ENCODE results near the gene MAPRE3. TPM values are rescaled to one million over a fixed set of nuclear protein-coding genes. Genes with fewer than 3 reads are reported as not detected.

Gene MAPRE3
- total RNA-seq, 1 experiment from 2014 or later = 11.6 TPM

GRCh38 chr2:26964446-26965130 lies 5.8 kb upstream of the MAPRE3 start:
- no TSS peak for BruUV-seq (replicated peaks)
- no peaks in the 10 kb centered on the region for H3K9me3 ChIP-seq (ENCODE audit: control insufficient read depth, insufficient read depth, low read depth, low read length)
- no peaks in the 10 kb centered on the region for H3K36me3 ChIP-seq (ENCODE audit: control insufficient read depth, insufficient read depth, low read length)
- in situ Hi-C loops (cut with HindIII; ENCODE audit: low pct_unique_long_range_greater_than_20kb, low sequenced_read_pairs) (no loop called here), intact Hi-C loops (cut with micrococcal nuclease; ENCODE audit: unreplicated experiment) (loop anchor here (10.0 kb wide), 1 partner anchor 120 kb away; the partner anchor contains the start of gene KHK)
- no peak for ATAC-seq
- DNase-seq (ENCODE audit: low read depth, low spot score) = no peak
- POLR2A ChIA-PET = interaction anchor here (0.5 kb wide), 1 partner anchor 14 kb away, joined by 4 read pairs; no protein-coding TSS in a partner anchor
- no peak overlapping the region for H3K27ac ChIP-seq (ENCODE audit: low read length)
- TF ChIP-seq REST (IDR thresholded peaks at IDR 0.05; ENCODE audit: insufficient read depth in 1 of 2, low read depth in 2 of 2, low read length in 1 of 2) (no peak), TCF7L2 (IDR thresholded peaks at IDR 0.05; ENCODE audit: low read depth, low read length) (no peak), POLR2AphosphoS5 (IDR thresholded peaks at IDR 0.05; ENCODE audit: low read depth, low read length) (no peak), SIN3A (IDR thresholded peaks at IDR 0.05; ENCODE audit: borderline replicate concordance, insufficient read depth, low read depth, low read length) (no peak)
- TF ChIP-seq, protein P1, sequence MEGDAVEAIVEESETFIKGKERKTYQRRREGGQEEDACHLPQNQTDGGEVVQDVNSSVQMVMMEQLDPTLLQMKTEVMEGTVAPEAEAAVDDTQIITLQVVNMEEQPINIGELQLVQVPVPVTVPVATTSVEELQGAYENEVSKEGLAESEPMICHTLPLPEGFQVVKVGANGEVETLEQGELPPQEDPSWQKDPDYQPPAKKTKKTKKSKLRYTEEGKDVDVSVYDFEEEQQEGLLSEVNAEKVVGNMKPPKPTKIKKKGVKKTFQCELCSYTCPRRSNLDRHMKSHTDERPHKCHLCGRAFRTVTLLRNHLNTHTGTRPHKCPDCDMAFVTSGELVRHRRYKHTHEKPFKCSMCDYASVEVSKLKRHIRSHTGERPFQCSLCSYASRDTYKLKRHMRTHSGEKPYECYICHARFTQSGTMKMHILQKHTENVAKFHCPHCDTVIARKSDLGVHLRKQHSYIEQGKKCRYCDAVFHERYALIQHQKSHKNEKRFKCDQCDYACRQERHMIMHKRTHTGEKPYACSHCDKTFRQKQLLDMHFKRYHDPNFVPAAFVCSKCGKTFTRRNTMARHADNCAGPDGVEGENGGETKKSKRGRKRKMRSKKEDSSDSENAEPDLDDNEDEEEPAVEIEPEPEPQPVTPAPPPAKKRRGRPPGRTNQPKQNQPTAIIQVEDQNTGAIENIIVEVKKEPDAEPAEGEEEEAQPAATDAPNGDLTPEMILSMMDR (IDR thresholded peaks at IDR 0.05) = no peak
- peaks cover 13% of the 10 kb centered on the region for H3K27me3 ChIP-seq (ENCODE audit: control insufficient read depth, insufficient read depth, low read length)
- CTCF ChIA-PET = no interaction called here
- H3K4me3 ChIP-seq (ENCODE audit: low read depth in 2 of 2, low read length in 2 of 2) = no peak overlapping the region
- no peaks in the 10 kb centered on the region; the same call in 1 of the 2 replicates for H3K4me1 ChIP-seq (ENCODE audit: control insufficient read depth, insufficient read depth, low read length)

- no peak for ATAC-seq
Observed at GRCh38 chr2:26968001-26968400, 2.4 kb upstream of the MAPRE3 start.

More at GRCh38 chr2:26968001-26968400, 2.4 kb upstream of the MAPRE3 start:
- no peak for DNase-seq (ENCODE audit: low read depth, low spot score)
- Histone ChIP-seq H3K4me1 (ENCODE audit: control insufficient read depth, insufficient read depth, low read length) (peaks cover 12% of the 10 kb centered on the region), H3K4me3 (ENCODE audit: low read depth in 2 of 2, low read length in 2 of 2) (no peak overlapping the region), H3K27ac (ENCODE audit: low read length) (no peak overlapping the region), H3K36me3 (ENCODE audit: control insufficient read depth, insufficient read depth, low read length) (no peaks in the 10 kb centered on the region), H3K27me3 (ENCODE audit: control insufficient read depth, insufficient read depth, low read length) (peaks cover 13% of the 10 kb centered on the region), H3K9me3 (ENCODE audit: control insufficient read depth, insufficient read depth, low read depth, low read length) (no peaks in the 10 kb centered on the region)
- POLR2A ChIA-PET = interaction anchor here (0.6 kb wide), 1 partner anchor 97 kb away, joined by 3 read pairs; no protein-coding TSS in a partner anchor
- in situ Hi-C loops (cut with HindIII; ENCODE audit: low pct_unique_long_range_greater_than_20kb, low sequenced_read_pairs) (no loop called here), intact Hi-C loops (cut with micrococcal nuclease; ENCODE audit: unreplicated experiment) (loop anchor here (10.0 kb wide), 1 partner anchor 117 kb away; the partner anchor contains the start of gene KHK)
- CTCF ChIA-PET = interaction anchor here (1.0 kb wide), 1 partner anchor 49 kb away, joined by 14 read pairs; no protein-coding TSS in a partner anchor
- BruUV-seq (replicated peaks) = no TSS peak
- TF ChIP-seq REST (IDR thresholded peaks at IDR 0.05; ENCODE audit: insufficient read depth in 1 of 2, low read depth in 2 of 2, low read length in 1 of 2) (no peak), POLR2AphosphoS5 (IDR thresholded peaks at IDR 0.05; ENCODE audit: low read depth, low read length) (no peak), SIN3A (IDR thresholded peaks at IDR 0.05; ENCODE audit: borderline replicate concordance, insufficient read depth, low read depth, low read length) (no peak), TCF7L2 (IDR thresholded peaks at IDR 0.05; ENCODE audit: low read depth, low read length) (no peak)
- TF ChIP-seq, protein P1 (IDR thresholded peaks at IDR 0.05) = no peak
